ENCODE data around the gene OR5B12. TPM values are rescaled to one million over a fixed set of nuclear protein-coding genes. Genes with fewer than 3 reads are reported as not detected.
A peak's percentile ranks its signal among the peaks of the same experiment; 100 is the strongest.

The OR5B12 gene
- under 1 TPM in 1 of 8 experiments, not detected in 7; 0.28 TPM for total RNA-seq

DNA sequence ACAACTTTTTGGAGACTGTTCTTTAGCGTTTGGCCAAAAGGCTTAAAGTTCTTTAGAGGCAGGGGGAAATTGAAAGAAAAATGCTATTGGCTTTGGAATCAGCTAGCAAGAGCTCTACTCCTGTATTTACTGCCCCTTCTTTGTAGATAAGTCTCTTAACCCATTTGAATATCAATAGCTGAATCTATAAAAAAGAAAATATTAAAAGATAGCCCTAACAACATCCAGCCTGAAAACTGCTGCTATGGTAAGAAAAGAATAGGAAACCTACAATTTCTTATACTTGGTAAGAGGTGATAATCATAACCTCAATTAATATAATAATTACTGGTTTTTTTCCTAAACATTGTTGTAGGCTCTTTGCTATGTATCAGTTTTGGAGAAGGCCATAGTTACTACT is at the start of gene OR5B12:
OR5B12 (minus strand) TSS at position 101 of the 400 bp plus-strand sequence. CDS start 2,085 bp downstream, outside the sequence.
- 0 to 94% (median 88%) methylated on average over 1 of the region's 1 CpG; no CpG with 5 or more reads in 1 of the 10 experiments for WGBS, 10 experiments
- no peak for ATAC-seq (replicated peaks in 6 of 8)
- in situ Hi-C loops (cut with MboI; ENCODE audit: low pct_unique_long_range_greater_than_20kb in 2 of 9, low sequenced_read_pairs in 9 of 9, unreplicated experiment in 9 of 9) = no loop called here
- Histone ChIP-seq H3K27ac (no peak within 1 kb of the TSS), H3K4me3 (no peak within 1 kb of the TSS), H3K4me1 (replicated peaks in 1 of 2) (no peaks in the 10 kb centered on the region)

GRCh38 chr11:58490827-58491226 is 48.8 kb upstream of the OR5B12 start:
- H3K27ac ChIP-seq = no peak overlapping the region
- WGBS, 10 experiments = 63 to 100% (median 82%) methylated on average over 1 to 2 of the region's 2 CpGs; no CpG with 5 or more reads in 2 of the 10 experiments
- no peak overlapping the region for H3K4me3 ChIP-seq
- ATAC-seq (replicated peaks in 6 of 8) = no peak
- in situ Hi-C loops (cut with MboI; ENCODE audit: low pct_unique_long_range_greater_than_20kb in 2 of 9, low sequenced_read_pairs in 9 of 9, unreplicated experiment in 9 of 9) = no loop called here
- no peaks in the 10 kb centered on the region for H3K4me1 ChIP-seq (replicated peaks in 1 of 2)

DNA sequence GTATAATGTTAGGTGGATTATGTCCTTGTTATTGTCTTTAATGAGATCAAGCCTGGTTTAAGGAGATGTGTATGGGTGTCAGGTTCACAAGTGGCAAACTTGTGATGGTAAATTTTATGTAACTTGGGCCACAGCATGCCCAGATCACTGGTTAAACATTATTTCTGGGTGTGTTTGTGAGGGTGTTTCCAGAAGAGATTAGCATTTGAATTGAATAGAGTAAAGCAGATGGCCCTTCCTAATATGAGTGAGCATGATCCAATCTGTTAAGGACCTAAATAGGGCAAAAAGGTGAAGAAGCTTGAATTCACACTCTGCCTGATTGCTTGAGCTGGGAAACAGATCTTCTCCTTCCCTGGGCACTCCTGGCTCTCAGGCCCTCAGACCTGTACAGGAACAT is 45.1 kb upstream of the OR5B12 start:
- Histone ChIP-seq H3K4me3 (no peak overlapping the region), H3K4me1 (replicated peaks in 1 of 2) (no peaks in the 10 kb centered on the region), H3K27ac (no peak overlapping the region)
- ATAC-seq (replicated peaks in 6 of 8) = peak in 3 of 8 experiments; percentile 47 to 97 (median 78)
- in situ Hi-C loops (cut with MboI; ENCODE audit: low pct_unique_long_range_greater_than_20kb in 2 of 9, low sequenced_read_pairs in 9 of 9, unreplicated experiment in 9 of 9) = no loop called here

DNA sequence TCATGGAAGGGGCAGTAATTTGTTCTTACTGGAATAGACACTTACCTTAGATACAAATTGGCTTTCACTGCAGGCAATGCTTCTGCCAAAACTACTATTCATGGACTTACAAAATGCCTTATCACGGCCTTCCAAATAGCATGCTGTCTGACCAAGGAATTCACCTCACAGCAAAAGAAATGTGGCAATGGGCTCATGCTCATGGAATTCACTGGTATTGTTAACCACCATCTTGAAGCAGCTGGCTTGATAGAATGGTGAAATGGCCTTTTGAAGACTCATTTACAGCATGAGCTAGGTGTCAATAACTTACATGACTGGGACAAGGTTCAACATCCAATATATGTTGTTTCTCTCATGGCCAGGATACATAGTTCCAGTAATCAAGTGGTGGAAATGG is 43.9 kb upstream of the OR5B12 start:
- no peak for ATAC-seq (replicated peaks in 6 of 8)
- in situ Hi-C loops (cut with MboI; ENCODE audit: low pct_unique_long_range_greater_than_20kb in 2 of 9, low sequenced_read_pairs in 9 of 9, unreplicated experiment in 9 of 9) = no loop called here
- H3K4me1 ChIP-seq (replicated peaks in 1 of 2) = no peaks in the 10 kb centered on the region
- H3K4me3 ChIP-seq = no peak overlapping the region
- H3K27ac ChIP-seq = no peak overlapping the region
- 80 to 100% (median 86%) methylated on average over 1 of the region's 1 CpG; no CpG with 5 or more reads in 4 of the 10 experiments for WGBS, 10 experiments

DNA sequence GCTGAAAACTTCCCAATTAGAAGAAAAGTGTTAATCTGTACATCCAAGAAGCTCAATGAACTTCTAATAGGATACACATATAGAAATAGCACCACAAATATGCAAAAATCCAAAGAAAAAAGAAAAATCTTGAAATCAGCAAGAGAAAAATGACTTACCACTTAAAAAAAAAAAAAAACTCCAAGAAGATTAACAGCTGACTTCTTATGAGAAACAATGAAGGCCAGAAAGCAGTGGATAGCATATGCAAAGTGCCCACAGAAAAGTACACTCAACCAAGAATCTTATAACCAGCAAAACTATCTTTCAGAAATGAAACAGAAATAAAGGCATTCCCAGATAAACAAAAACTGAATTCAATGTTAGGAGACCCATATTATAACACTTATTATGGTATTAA is 29.9 kb upstream of the OR5B12 start:
- Histone ChIP-seq H3K4me3 (no peak overlapping the region), H3K27ac (no peak overlapping the region), H3K4me1 (replicated peaks in 1 of 2) (no peaks in the 10 kb centered on the region)
- in situ Hi-C loops (cut with MboI; ENCODE audit: low pct_unique_long_range_greater_than_20kb in 2 of 9, low sequenced_read_pairs in 9 of 9, unreplicated experiment in 9 of 9) = no loop called here
- ATAC-seq (replicated peaks in 6 of 8) = no peak

- ATAC-seq (replicated peaks in 6 of 8) = no peak
- H3K27ac ChIP-seq = no peak overlapping the region
- no peaks in the 10 kb centered on the region for H3K4me1 ChIP-seq (replicated peaks in 1 of 2)
- H3K4me3 ChIP-seq = no peak overlapping the region
- WGBS, 10 experiments = 14 to 100% (median 83%) methylated on average over 1 of the region's 1 CpG; no CpG with 5 or more reads in 5 of the 10 experiments
- in situ Hi-C loops (cut with MboI; ENCODE audit: low pct_unique_long_range_greater_than_20kb in 2 of 9, low sequenced_read_pairs in 9 of 9, unreplicated experiment in 9 of 9) = no loop called here
These were observed 24.3 kb upstream of the OR5B12 start for GRCh38 chr11:58466293-58466692.

DNA sequence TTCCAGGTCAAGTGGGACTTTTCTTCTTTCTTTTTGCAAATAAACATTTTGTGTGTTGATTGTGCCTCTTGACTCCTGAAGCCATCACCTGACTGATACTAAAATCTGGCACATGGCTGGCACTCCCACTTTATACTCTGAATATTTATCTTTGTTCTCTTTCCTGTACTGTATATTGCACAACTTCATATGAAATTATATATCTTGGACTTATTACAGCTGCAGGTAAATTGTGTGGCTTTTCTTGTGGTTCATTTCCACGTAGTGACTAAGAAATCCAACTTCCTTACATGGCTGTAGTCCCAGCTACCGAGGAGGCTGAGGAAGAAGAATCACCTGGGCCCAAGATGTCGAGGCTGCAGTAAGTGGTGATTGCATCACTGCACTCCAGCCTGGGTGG is 23.7 kb upstream of the OR5B12 start:
- no peak overlapping the region for H3K4me3 ChIP-seq
- no peaks in the 10 kb centered on the region for H3K4me1 ChIP-seq (replicated peaks in 1 of 2)
- in situ Hi-C loops (cut with MboI; ENCODE audit: low pct_unique_long_range_greater_than_20kb in 2 of 9, low sequenced_read_pairs in 9 of 9, unreplicated experiment in 9 of 9) = no loop called here
- H3K27ac ChIP-seq = no peak overlapping the region
- no peak for ATAC-seq (replicated peaks in 6 of 8)
- 0 to 83% (median 41%) methylated on average over 1 to 3 of the region's 3 CpGs for WGBS, 10 experiments

DNA sequence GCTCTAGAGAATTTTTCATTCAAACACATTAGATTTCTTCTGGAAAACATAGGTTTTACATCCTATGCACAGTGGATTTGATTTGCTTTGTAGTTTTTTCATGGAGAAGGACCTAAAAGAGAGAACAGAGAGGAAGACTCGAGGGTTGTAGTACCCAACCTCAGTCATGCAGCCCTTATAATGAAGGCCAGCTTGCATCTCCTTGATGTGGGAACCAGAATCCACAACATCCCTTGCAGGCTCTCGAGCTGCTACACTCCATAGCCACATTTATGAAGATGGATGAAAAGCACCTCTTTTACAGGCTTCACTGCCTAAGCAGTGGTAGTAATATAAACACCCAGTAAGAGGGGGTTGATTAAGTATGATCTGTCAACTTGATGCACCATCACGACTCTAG is 9.5 kb upstream of the OR5B12 start:
- no peaks in the 10 kb centered on the region for H3K4me1 ChIP-seq (replicated peaks in 1 of 2)
- in situ Hi-C loops (cut with MboI; ENCODE audit: low pct_unique_long_range_greater_than_20kb in 2 of 9, low sequenced_read_pairs in 9 of 9, unreplicated experiment in 9 of 9) = no loop called here
- no peak overlapping the region for H3K4me3 ChIP-seq
- ATAC-seq (replicated peaks in 6 of 8) = no peak
- H3K27ac ChIP-seq = no peak overlapping the region
- WGBS, 10 experiments = 0 to 100% (median 48%) methylated on average over 1 to 3 of the region's 3 CpGs

DNA sequence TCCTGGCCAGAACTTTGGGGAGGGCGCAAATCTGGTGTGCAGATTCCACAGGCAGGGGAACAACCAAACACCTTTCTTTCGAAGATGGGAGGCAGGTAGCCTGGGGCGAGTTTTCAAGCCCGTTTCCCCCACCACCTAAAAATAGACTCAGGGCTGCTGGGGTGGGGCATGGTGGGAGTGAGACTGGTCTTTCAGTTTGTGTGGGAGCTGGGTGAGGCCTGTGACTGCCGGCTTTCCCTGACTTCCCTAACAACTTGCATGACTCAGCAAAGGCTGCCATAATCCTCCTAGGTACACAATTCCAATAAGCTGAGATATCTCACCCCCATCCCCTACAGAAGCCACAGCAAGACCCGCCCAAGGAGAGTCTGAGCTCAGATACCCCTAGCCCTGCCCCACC is 4.3 kb upstream of the OR5B12 start:
- Histone ChIP-seq H3K27ac (no peak overlapping the region), H3K4me3 (no peak overlapping the region), H3K4me1 (replicated peaks in 1 of 2) (no peaks in the 10 kb centered on the region)
- 0 to 73% (median 58%) methylated on average over 1 to 5 of the region's 6 CpGs; no CpG with 5 or more reads in 4 of the 10 experiments for WGBS, 10 experiments
- in situ Hi-C loops (cut with MboI; ENCODE audit: low pct_unique_long_range_greater_than_20kb in 2 of 9, low sequenced_read_pairs in 9 of 9, unreplicated experiment in 9 of 9) = no loop called here
- ATAC-seq (replicated peaks in 6 of 8) = peak in 1 of 8 experiments; percentile 49

DNA sequence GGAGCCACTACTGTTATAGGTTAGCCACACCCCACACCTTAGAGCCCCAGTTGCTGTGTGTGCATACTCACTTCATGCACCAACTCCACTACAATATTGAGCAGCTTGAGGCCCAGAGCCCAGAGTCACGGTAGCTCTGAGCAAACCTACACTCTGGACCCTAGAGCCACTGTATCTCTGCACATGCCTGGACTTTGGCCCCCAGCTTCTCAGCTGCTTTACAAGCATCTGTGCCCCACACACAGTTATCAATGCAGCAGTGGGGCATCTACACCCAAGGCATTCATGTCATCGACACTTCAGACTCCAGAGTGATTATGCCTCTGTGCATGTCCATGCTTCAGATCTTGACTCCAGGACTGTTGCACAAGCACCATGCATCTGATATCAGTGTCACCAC is 2.3 kb upstream of the OR5B12 start:
- in situ Hi-C loops (cut with MboI; ENCODE audit: low pct_unique_long_range_greater_than_20kb in 2 of 9, low sequenced_read_pairs in 9 of 9, unreplicated experiment in 9 of 9) = no loop called here
- no peak overlapping the region for H3K27ac ChIP-seq
- H3K4me3 ChIP-seq = no peak overlapping the region
- WGBS, 10 experiments = 75 to 93% (median 80%) methylated on average over 1 to 2 of the region's 2 CpGs; no CpG with 5 or more reads in 6 of the 10 experiments
- ATAC-seq (replicated peaks in 6 of 8) = no peak
- no peaks in the 10 kb centered on the region for H3K4me1 ChIP-seq (replicated peaks in 1 of 2)

DNA sequence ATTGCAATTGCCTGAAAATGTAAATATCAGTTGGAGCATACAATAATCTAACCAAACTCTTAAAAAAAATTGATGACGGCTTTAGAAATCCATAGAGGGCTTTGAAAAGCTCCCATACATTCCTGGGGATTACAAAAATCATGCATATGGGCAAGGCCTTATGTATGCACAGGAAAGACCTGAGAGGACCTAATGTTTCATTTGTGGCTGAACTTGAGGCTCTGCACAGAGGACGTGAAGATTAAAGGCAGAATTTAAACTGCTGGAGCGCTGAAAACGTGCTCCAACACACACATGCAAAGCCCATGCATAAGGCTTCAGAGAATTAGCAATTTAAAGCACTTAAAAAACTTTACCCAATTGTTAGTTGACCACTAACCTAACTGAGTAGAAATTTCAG is 3.5 kb downstream of the OR5B12 start:
- Histone ChIP-seq H3K27ac (no peak overlapping the region), H3K4me3 (no peak overlapping the region), H3K4me1 (replicated peaks in 1 of 2) (no peaks in the 10 kb centered on the region)
- peak in 3 of 8 experiments; percentile 46 to 89 (median 60) for ATAC-seq (replicated peaks in 6 of 8)
- 0 to 61% (median 25%) methylated on average over 2 to 4 of the region's 4 CpGs; no CpG with 5 or more reads in 1 of the 10 experiments for WGBS, 10 experiments
- in situ Hi-C loops (cut with MboI; ENCODE audit: low pct_unique_long_range_greater_than_20kb in 2 of 9, low sequenced_read_pairs in 9 of 9, unreplicated experiment in 9 of 9) = no loop called here

- no peak for ATAC-seq (replicated peaks in 6 of 8)
- 18 to 96% (median 69%) methylated on average over 2 to 3 of the region's 3 CpGs; no CpG with 5 or more reads in 1 of the 10 experiments for WGBS, 10 experiments
- no peak overlapping the region for H3K4me3 ChIP-seq
- no peaks in the 10 kb centered on the region for H3K4me1 ChIP-seq (replicated peaks in 1 of 2)
- in situ Hi-C loops (cut with MboI; ENCODE audit: low pct_unique_long_range_greater_than_20kb in 2 of 9, low sequenced_read_pairs in 9 of 9, unreplicated experiment in 9 of 9) = no loop called here
- no peak overlapping the region for H3K27ac ChIP-seq
These were observed 7.8 kb downstream of the OR5B12 start for GRCh38 chr11:58434217-58434616.

DNA sequence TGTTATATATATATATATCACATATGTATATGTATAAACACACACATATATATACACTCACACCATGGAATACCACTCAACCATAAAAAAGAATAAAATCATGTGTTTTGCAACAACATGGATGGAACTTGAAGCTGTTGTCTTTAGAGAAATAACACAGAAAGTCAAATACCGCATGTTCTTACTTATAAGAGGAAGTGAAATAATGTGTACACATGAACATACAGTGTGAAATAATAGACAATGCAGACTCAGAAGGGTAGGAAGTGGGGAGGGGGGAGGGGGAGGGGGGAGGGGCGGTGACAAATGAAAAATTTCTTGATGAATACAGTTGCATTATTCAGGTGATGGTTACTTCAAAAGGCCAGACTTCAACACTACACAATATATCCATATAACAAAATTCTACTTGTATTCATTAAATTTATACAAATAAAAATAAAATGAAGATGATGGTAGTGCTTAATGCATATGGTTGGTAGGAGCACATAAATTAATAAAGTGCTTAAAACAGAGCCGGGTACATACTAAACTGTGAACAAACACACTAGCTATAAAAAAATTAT is 8.3 kb downstream of the OR5B12 start:
- H3K27ac ChIP-seq = no peak overlapping the region
- no peak for ATAC-seq (replicated peaks in 6 of 8)
- WGBS, 10 experiments = 0 to 100% (median 49%) methylated on average over 1 to 2 of the region's 3 CpGs; no CpG with 5 or more reads in 4 of the 10 experiments
- no peak overlapping the region for H3K4me3 ChIP-seq
- no peaks in the 10 kb centered on the region for H3K4me1 ChIP-seq (replicated peaks in 1 of 2)
- in situ Hi-C loops (cut with MboI; ENCODE audit: low pct_unique_long_range_greater_than_20kb in 2 of 9, low sequenced_read_pairs in 9 of 9, unreplicated experiment in 9 of 9) = no loop called here

GRCh38 chr11:58429273-58429672 is 12.8 kb downstream of the OR5B12 start:
- in situ Hi-C loops (cut with MboI; ENCODE audit: low pct_unique_long_range_greater_than_20kb in 2 of 9, low sequenced_read_pairs in 9 of 9, unreplicated experiment in 9 of 9) = no loop called here
- 0 to 86% (median 14%) methylated on average over 1 of the region's 1 CpG; no CpG with 5 or more reads in 1 of the 10 experiments for WGBS, 10 experiments
- Histone ChIP-seq H3K4me1 (replicated peaks in 1 of 2) (no peaks in the 10 kb centered on the region), H3K4me3 (no peak overlapping the region), H3K27ac (no peak overlapping the region)
- no peak for ATAC-seq (replicated peaks in 6 of 8)

Data from motor neuron (in vitro differentiated cells).